Astrocyte (in vitro differentiated cells and primary cell): Measurements from ENCODE around the gene IPO13. TPM values are rescaled to one million over a fixed set of nuclear protein-coding genes. Genes with fewer than 3 reads are reported as not detected.

Experiments used
- DNase-seq: peaks from one replicate; pipeline ENCODE4 v3.0.0-alpha.2; 2010; ENCODE audit warnings: low read depth
- FAIRE-seq: peaks from 2 replicates; lab custom pipeline; 2011; peaks lifted over from hg19 to GRCh38; lab: Jason Lieb, UNC
- H2AFZ ChIP-seq: 2 replicates; pipeline ENCODE4 v1.6.0; 2012; ENCODE audit warnings: low read depth, low read length, inconsistent platforms
- H3K27ac ChIP-seq: 2 replicates; pipeline ENCODE4 v1.5.1; 2011; ENCODE audit warnings: low read depth, low read length, inconsistent platforms
- H3K27me3 ChIP-seq: 2 replicates; pipeline ENCODE4 v1.6.0; 2011; ENCODE audit warnings: low read length, inconsistent platforms; ENCODE audit not compliant: insufficient read depth
- H3K36me3 ChIP-seq: 2 replicates; pipeline ENCODE4 v1.5.1; 2011; ENCODE audit warnings: low read length, inconsistent platforms; ENCODE audit not compliant: insufficient read depth
- H3K4me1 ChIP-seq: 2 replicates; pipeline ENCODE4 v1.5.1; 2011; ENCODE audit warnings: low read length, inconsistent platforms; ENCODE audit not compliant: insufficient read depth
- H3K4me2 ChIP-seq: 2 replicates; pipeline ENCODE4 v1.6.0; 2012; ENCODE audit warnings: low read length, inconsistent platforms
- H3K4me3 ChIP-seq: 2 replicates; pipeline ENCODE4 v1.5.1; 2011; ENCODE audit warnings: low read depth, mild to moderate bottlenecking, low read length, inconsistent platforms; ENCODE audit not compliant: insufficient read depth
- H3K79me2 ChIP-seq: 2 replicates; pipeline ENCODE4 v1.6.0; 2012; ENCODE audit warnings: mild to moderate bottlenecking, low read length, inconsistent platforms; ENCODE audit not compliant: insufficient read depth
- H3K9ac ChIP-seq: 2 replicates; pipeline ENCODE4 v1.6.0; 2012; ENCODE audit warnings: mild to moderate bottlenecking, low read length, inconsistent platforms
- H3K9me3 ChIP-seq: 2 replicates; pipeline ENCODE4 v1.5.1; 2012; ENCODE audit warnings: low read depth, mild to moderate bottlenecking, low read length, inconsistent platforms; ENCODE audit not compliant: insufficient read depth
- H4K20me1 ChIP-seq: 2 replicates; pipeline ENCODE4 v1.6.0; 2012; ENCODE audit warnings: low read length, inconsistent platforms; ENCODE audit not compliant: insufficient read depth
- H3K27ac Mint-ChIP-seq: one replicate; pipeline ENCODE4 v1.8.0; 2021; ENCODE audit warnings: mild to moderate bottlenecking, mixed read lengths; ENCODE audit not compliant: unreplicated experiment
- H3K27me3 Mint-ChIP-seq: one replicate; pipeline ENCODE4 v1.8.0; 2021; ENCODE audit warnings: low read depth, mixed read lengths; ENCODE audit not compliant: unreplicated experiment
- H3K36me3 Mint-ChIP-seq: one replicate; pipeline ENCODE4 v1.8.0; 2021; ENCODE audit warnings: low read depth, mixed read lengths; ENCODE audit not compliant: unreplicated experiment
- H3K4me1 Mint-ChIP-seq: one replicate; pipeline ENCODE4 v1.8.0; 2021; ENCODE audit warnings: low read depth, mixed read lengths; ENCODE audit not compliant: unreplicated experiment
- H3K4me3 Mint-ChIP-seq: one replicate; pipeline ENCODE4 v1.8.0; 2021; ENCODE audit warnings: mild to moderate bottlenecking, moderate library complexity, mixed read lengths; ENCODE audit not compliant: unreplicated experiment
- H3K9me3 Mint-ChIP-seq: one replicate; pipeline ENCODE4 v1.8.0; 2021; ENCODE audit warnings: mild to moderate bottlenecking, mixed read lengths; ENCODE audit not compliant: unreplicated experiment
- CTCF ChIP-seq: IDR thresholded peaks from 2 replicates; pipeline ENCODE4 v1.5.1; 2011; ENCODE audit warnings: low read depth, mild to moderate bottlenecking, inconsistent platforms, low read length, moderate library complexity; ENCODE audit not compliant: insufficient read depth
- EZH2 ChIP-seq: IDR thresholded peaks from 2 replicates; pipeline ENCODE4 v1.6.1; 2012; ENCODE audit warnings: mild to moderate bottlenecking, low read length, inconsistent platforms; ENCODE audit not compliant: insufficient read depth
- total RNA-seq: library from RNA; stranded (reverse); gene quantifications from 2 replicates; pipeline ENCODE4 v1.2.1, GENCODE V29; 2021

IPO13 gene
- total RNA-seq, 1 donor from 2014 or later, result 31.0 TPM

GRCh38 chr1:43991200-43991475 is 44.4 kb downstream of the IPO13 start:
- Histone ChIP-seq H3K27ac (peak overlapping the region; percentile 18), H2AFZ (peak overlapping the region; percentile 92), H3K4me3 (peak overlapping the region; percentile 64), H3K36me3 (no peaks in the 10 kb centered on the region), H3K9me3 (no peaks in the 10 kb centered on the region), H3K79me2 (no peaks in the 10 kb centered on the region), H3K9ac (peak overlapping the region; percentile 74), H3K4me1 (peaks cover 6% of the 10 kb centered on the region), H4K20me1 (peaks cover 6% of the 10 kb centered on the region), H3K27me3 (no peaks in the 10 kb centered on the region), H3K4me2 (peak overlapping the region; percentile 98)
- no peak for TF ChIP-seq EZH2
- TF ChIP-seq CTCF, result no peak
- Mint-ChIP-seq H3K9me3 (peaks cover 2% of the 10 kb centered on the region), H3K27ac (peak overlapping the region; percentile 78), H3K36me3 (peaks cover 5% of the 10 kb centered on the region), H3K27me3 (no peaks in the 10 kb centered on the region), H3K4me1 (peaks cover 15% of the 10 kb centered on the region), H3K4me3 (peak overlapping the region; percentile 88)
- DNase-seq (no peak), FAIRE-seq (no peak)

- H3K27ac Mint-ChIP-seq, result peak within 1 kb of the TSS; percentile 78
- H3K4me1 Mint-ChIP-seq, result peaks cover 10% of the 10 kb centered on the region
Measured at GRCh38 chr1:43991476-43992231, 44.9 kb downstream of the IPO13 start, which contains the start of gene CCDC24. Gene CCDC24, plus strand, starts transcription at chr1:43991599. Its CDS starts 280 bp downstream, at chr1:43991879.

More at GRCh38 chr1:43991476-43992231, 44.9 kb downstream of the IPO13 start, which contains the start of gene CCDC24:
- Histone ChIP-seq H3K4me3 (peak within 1 kb of the TSS; percentile 64), H3K4me1 (peaks cover 6% of the 10 kb centered on the region), H3K79me2 (no peaks in the 10 kb centered on the region), H4K20me1 (peaks cover 2% of the 10 kb centered on the region), H3K36me3 (no peaks in the 10 kb centered on the region), H3K9me3 (no peaks in the 10 kb centered on the region), H3K9ac (peak within 1 kb of the TSS; percentile 74), H3K27me3 (no peaks in the 10 kb centered on the region), H3K4me2 (peak within 1 kb of the TSS; percentile 98), H2AFZ (peak within 1 kb of the TSS; percentile 92), H3K27ac (peak within 1 kb of the TSS; percentile 18)
- H3K4me3 Mint-ChIP-seq, result peak within 1 kb of the TSS; percentile 88
- peak; percentile 52 for DNase-seq
- no peak for FAIRE-seq
- H3K36me3 Mint-ChIP-seq, result peaks cover 2% of the 10 kb centered on the region
- H3K27me3 Mint-ChIP-seq, result no peaks in the 10 kb centered on the region
- TF ChIP-seq EZH2 (no peak), CTCF (no peak)
- peaks cover 2% of the 10 kb centered on the region for H3K9me3 Mint-ChIP-seq
